GM12872 (cell line): ENCODE measurements around the gene GLT8D2.

Source experiments
- CTCF ChIP-seq: IDR thresholded peaks from 3 replicates; pipeline ENCODE4 v1.5.1; 2011; ENCODE audit warnings: low read depth, mild to moderate bottlenecking, low read length, moderate library complexity; ENCODE audit not compliant: insufficient read depth

GLT8D2 gene

DNA sequence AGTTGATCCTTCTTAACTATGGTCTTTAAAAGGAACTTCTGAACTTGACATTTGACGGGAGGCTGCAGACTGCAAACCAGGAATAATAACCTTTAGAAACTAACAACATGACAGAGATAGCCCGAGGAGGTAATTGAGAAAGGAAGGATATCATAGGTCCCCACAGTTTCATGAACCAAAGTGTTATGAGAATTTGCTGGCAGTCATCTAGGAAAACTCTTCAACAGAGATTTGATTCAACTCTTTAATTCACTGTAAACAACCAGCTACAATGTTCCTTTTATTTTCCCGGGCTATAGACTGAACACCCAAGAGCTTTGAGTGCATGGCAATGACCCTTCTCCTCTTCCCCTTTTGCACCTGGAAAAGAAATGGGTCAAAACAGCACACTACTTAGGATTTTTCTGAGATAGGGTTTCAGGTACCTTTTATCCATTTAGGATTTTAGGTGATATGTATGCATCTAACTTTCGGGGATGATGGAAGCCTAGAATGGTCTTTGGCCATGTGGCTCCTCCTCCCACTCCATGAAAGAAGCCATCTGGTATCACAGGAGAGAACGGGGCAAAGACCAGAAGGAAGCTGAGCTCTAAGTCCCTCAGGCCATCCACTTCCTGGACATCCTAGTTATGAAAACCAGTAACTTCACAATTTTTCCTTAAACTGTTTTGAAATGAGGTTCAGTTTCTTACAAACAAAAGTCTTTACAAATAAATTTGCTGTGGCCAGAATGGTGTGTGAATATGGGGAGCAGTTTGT is 23.0 kb downstream of the GLT8D2 start:
- TF ChIP-seq CTCF, result no peak

DNA sequence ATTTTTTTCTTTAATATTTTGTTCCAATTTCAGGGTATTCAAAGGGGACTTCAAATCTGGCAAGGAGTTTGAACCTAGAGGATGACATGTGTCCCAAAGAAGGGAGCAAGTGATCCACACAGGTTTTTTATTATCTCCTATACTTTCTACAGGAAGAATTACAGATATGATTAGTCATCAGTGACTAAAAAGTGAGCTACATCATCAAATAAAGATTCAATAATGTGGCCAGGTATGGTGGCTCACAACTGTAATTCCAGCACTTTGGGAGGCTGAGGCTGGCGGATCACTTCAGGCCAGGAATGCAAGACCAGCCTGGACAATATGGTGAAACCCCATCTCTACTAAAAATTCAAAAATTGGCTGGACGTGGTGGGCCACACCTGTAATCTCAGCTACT is 24.2 kb downstream of the GLT8D2 start:
- TF ChIP-seq CTCF, result no peak

GRCh38 chr12:104024348-104024747 is 25.6 kb downstream of the GLT8D2 start:
- TF ChIP-seq CTCF, result no peak

- TF ChIP-seq CTCF, result no peak
Measured at GRCh38 chr12:104023710-104024109, 26.3 kb downstream of the GLT8D2 start.

GRCh38 chr12:104022786-104023185 is 27.2 kb downstream of the GLT8D2 start:
- TF ChIP-seq CTCF, result no peak

DNA sequence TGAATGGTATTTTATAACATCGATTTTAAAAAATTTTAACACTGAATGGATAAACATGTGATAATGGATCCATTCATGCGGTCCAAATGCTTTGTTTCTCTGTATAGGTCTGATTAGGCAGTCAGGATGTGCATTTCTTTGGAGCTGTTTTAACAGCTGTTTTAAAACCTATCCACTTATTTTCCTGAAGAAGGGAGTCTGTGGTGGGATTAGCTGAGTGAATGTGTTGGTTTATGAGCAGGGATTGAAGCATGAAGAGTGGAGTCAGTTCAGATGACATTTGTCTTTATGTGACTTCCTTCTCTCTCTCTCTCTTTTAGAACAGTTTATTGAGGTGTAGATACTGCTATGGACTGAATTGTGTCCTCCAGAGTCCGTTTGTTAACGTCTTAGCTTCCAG is 37.7 kb downstream of the GLT8D2 start:
- no peak for TF ChIP-seq CTCF

DNA sequence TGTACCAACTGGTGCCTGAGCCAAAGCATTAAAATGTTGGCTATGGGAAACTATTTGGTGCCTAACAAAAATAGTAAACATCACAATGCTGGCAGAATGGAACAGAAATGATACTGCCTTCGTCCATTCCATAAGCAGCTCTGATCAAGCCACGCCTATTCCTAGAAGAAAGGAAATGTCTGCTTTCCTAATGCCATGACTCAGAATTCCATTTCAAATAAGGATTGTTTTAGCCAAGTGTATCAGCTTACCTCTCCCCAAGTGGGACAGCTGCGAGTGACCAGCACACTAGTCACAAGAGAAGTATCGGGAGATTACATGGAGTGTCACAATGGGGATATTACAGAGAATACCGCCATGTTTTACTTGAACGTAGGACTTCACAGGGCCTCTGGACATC is 38.7 kb downstream of the GLT8D2 start:
- no peak for TF ChIP-seq CTCF
